SKM-1 (cell line): ENCODE data around the gene GANC.

Experiments
- DNase-seq: peaks from one replicate; lab custom pipeline; 2025; ENCODE audit not compliant: unreplicated experiment; lab: John Stamatoyannopoulos, UW

GANC gene

DNA sequence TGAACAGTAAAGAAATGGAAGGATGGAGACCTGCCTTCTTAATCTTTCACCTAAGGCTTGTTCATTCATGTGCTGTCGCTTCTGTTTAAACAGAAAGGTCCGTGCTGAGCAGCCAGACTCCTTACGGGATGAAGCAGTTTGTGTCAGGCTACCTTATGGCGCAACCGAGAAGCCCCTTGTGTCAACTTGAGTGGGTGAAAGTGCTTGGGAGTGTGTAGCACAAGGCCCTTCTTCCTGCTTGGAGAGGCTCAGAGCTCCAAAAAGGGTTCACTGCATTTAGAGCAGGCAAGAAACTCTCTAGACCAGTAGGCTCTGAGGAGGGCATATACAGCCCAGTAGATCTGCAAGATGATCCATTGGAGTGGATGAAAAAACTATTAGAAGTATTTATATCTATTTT is 102.3 kb downstream of the GANC start:
- DNase-seq = no peak

- no peak for DNase-seq
Observed at GRCh38 chr15:42375941-42376340, 102.9 kb downstream of the GANC start.

DNA sequence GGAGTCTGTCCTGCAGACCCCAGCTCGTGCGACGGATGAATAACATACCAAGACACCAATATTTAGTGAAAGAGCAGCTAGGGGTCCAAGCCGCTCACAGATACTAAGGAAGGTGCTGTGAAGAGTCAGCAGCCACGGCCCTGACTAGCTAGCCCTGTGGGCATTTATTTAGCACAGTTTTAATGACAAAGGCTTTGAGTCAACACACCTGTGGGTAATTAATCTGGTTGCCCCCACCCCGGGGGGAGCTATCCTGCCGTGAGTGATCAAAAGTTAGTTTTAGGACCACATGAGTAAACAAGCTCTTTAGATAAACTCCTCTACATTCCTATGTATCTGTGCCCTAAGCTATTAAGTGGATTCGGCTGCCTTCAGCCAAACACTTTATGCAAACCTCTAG is 105.0 kb downstream of the GANC start:
- DNase-seq = no peak

GRCh38 chr15:42384597-42384996 is 111.6 kb downstream of the GANC start:
- DNase-seq = no peak

DNA sequence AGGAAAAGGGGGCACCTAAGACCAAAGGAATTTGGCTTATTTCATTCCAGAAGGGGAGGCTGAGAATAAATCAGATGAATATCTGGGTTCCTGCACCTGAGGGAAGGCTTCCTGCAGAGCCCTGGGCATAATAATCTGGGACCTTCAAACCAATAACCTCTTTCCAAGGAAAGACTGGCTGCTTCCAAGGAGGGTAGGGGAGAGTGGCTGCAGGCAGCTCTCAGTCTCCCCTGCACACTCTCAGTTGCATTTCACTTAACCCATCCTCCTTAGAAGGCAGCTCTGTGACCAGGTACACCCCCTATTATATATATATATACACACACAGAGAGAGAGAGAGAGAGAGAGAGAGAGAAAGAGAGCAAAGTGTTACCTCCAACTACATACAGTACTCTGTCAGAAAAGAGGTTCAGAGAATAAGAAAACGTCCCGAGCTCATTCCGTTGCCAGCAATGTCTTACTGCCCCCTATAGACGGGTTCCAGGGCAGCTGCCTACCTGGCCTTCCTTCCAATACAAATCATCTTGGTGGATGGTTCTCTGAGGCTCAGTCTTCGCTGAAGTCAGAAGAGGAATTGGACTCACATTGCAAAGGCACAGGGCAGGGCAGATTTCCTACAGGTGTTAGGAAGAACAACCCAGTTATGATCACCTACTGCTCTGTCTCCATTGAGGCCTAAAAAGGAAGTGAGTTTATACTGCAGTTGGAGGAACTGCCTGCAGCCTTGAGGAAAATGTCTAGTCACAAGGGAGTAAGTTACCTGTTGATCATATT is 112.4 kb downstream of the GANC start:
- DNase-seq = peak; percentile 72

DNA sequence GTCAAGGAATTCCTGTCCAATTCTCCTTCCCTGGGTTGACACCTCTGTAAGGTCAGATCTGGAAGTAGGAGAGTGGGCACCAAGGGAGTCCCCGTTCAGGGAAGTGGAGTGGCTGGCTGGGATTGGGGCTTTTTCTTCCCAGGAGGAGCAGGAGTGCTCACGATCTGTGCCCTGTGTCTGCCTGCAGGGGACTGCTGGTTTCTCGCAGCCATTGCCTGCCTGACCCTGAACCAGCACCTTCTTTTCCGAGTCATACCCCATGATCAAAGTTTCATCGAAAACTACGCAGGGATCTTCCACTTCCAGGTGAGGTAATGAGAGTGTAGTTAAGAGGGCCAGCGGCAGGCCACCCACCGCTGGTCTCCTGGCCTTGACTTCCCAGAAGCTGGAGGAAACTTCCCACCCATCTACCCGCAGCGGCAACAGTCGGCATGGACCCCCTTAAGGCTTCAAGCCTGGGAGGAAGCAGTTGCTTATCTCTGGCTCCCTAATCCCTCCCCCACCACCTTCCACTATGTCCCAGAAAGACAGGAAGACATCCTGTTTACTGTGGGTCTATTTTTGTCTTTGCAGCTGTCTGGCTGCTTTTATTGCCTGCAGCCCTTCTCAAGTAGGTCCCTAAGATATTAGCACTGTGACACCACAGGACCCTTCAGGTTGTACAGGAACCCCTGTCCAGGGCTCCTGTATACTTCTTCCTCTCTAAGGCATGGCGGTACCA is 113.1 kb downstream of the GANC start:
- DNase-seq = no peak

DNA sequence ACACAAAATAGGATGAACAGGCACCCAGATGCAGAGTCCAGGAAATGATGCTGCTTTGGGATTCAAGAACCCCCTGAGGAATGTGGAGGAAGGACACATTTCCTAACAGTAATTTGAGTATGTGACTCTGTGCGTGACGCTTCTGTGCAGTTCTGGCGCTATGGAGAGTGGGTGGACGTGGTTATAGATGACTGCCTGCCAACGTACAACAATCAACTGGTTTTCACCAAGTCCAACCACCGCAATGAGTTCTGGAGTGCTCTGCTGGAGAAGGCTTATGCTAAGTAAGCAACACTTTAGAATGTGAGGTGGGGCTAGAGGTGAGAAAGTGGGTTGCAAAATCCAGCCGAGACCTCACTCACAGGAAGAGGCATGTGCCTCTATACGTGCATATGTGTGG is 114.6 kb downstream of the GANC start:
- no peak for DNase-seq

- no peak for DNase-seq
Observed at GRCh38 chr15:42392309-42393024, 119.5 kb downstream of the GANC start.

DNA sequence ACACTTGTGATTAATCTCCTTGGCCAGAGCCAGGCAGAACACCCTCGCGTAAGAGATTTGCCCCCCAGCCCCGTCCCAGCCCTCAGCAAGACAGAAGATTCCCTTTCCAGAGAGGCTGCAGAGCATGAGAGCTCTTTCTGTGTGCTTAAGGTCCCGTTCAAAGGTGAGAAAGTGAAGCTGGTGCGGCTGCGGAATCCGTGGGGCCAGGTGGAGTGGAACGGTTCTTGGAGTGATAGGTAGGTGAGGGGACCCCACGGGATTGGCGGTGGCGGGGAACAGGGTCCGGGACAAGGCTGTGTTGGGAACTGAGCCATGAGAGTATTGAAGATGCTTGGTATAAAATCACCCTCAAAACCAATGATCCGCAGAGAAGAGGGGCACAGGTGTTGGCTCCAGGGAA is 121.1 kb downstream of the GANC start:
- DNase-seq = no peak

GRCh38 chr15:42395838-42396237 is 122.8 kb downstream of the GANC start:
- DNase-seq = no peak

GRCh38 chr15:42401544-42402454 is 128.8 kb downstream of the GANC start:
- no peak for DNase-seq

- no peak for DNase-seq
Observed at GRCh38 chr15:42402455-42403205, 129.6 kb downstream of the GANC start.

GRCh38 chr15:42403389-42403788 is 130.4 kb downstream of the GANC start:
- DNase-seq = no peak

- DNase-seq = no peak
Observed at GRCh38 chr15:42404461-42405235, 131.6 kb downstream of the GANC start.

- no peak for DNase-seq
Observed at GRCh38 chr15:42405863-42406482, 133.0 kb downstream of the GANC start.
